Stimulated activated CD4-positive, alpha-beta T cell treated with anti-CD3 and anti-CD28 coated beads, Interleukin-15, amount 100 ng/mL, for 24 hours (primary cell): Measurements from ENCODE around the gene RPS15.

Experiments used
- DNase-seq: peaks from one replicate; pipeline ENCODE4 v3.0.0-alpha.2; 2020

RPS15 gene

DNA sequence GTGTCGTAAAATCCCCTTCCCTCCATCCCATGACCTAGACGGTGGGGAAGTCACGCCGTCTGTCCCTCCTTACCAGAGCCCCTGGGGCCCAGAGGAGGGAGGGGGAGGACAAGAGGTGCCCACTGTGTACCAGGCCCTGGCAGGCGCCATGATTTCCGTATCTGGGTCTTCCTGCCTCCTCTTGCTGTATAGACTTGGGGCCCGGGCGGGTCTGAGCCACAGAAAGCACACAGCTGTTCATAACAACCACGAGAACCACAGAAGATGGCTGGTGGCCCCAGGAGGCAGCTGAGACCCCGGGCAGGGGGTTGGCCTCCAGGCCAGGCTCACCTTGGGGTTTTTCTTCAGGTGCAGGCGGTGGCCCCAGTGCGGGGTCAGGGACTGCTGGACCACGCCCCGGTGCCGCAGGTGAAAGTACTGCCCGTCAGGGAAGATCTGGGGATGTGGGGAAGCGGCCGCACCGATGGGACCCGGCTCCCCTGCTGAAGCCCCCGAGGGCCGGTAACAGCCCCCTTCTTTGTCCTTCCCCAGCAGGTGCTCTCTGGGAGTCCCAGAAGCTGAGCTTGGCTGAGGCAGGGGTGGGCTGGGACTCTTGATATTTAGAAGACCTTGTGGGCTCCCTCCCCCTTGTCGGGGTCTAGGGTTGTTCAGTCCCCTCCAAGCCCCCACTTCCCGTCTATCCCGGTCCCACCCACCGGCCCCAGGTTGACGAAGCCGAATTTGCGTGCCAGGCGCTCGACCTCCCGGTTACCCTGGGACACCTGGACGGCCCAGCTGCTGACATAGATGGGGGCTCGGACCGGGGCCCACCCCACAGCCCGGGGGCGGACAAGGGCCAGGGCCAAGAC lies 51.5 kb downstream of the RPS15 start:
- no peak for DNase-seq
